Measurements from ENCODE around the gene PPP1R12C. TPM values are rescaled to one million over a fixed set of nuclear protein-coding genes. Genes with fewer than 3 reads are reported as not detected.

The PPP1R12C gene
- total RNA-seq, result 51.2 and 74.1 TPM in 2 replicates

GRCh38 chr19:55116859-55117662 is at the start of gene PPP1R12C:
Gene PPP1R12C (minus strand): TSS chr19:55117637. CDS start chr19:55117543, 94 bp downstream.

GRCh38 chr19:55166530-55167268 is 49.3 kb upstream of the PPP1R12C start, which contains the start of gene DNAAF3:
Gene DNAAF3 (minus strand): TSS chr19:55166613. CDS start chr19:55166413, 200 bp downstream.

GRCh38 chr19:55157064-55157908 is 39.8 kb upstream of the PPP1R12C start, which contains the start of gene TNNI3:
Gene TNNI3 (minus strand): TSS chr19:55157732. CDS start chr19:55157589, 143 bp downstream.

GRCh38 chr19:55149078-55150003 is 31.9 kb upstream of the PPP1R12C start, which contains the start of gene TNNT1:
Gene TNNT1 (minus strand): TSS chr19:55149206. CDS start chr19:55147157, 2,049 bp downstream.

GRCh38 chr19:55075371-55075998 is 42.0 kb downstream of the PPP1R12C start, which contains the start of gene EPS8L1:
Gene EPS8L1 (plus strand): TSS chr19:55075869. CDS start chr19:55076445, 576 bp downstream.

DNA sequence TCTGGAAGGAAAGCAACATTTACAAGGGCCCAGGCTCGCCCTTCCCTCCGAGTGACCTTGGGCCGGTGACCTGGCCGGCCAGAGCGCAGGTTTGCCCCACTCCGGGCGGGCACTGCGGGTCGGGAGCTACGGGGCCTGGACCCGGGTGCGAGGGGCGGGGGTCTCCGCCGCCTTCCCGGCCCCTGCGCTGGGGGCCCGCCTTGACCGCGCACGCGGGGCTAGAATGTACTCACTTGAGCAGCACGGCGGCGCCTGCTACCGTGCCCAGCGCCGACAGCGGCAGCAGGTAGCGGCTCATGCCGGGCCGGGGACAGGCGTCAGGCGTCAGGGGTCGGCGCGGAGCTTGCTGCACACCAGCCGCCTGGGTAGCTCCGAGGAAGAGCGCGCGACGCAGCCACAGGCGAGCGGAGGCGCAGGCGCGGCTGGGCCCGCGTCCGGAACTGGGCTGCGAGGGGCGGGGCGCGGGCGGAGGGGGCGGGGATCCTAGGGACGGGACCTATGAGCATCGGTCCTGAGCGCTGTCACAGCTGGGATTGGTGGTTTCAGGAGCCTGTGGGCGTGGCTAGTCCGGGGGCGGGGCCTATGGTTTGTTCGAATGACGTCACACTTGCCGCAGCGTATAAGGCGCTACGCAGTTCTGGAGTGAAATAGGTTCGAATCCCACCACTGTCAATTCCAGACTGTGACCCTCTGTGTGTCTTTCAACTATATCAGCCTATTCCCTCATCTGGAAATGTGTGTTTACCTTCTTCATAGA is 54.5 kb downstream of the PPP1R12C start, which contains the start of gene RDH13:
Gene RDH13, minus strand, starts transcription at position 414 of the 757 bp plus-strand sequence. Its CDS starts 116 bp downstream, at position 298.

Other genes with a start within 250 kb of the PPP1R12C start
- gene FCAR, start 243.4 kb downstream of the PPP1R12C start, total RNA-seq, result not detected in 2 replicates
- gene NCR1, start 211.5 kb downstream of the PPP1R12C start, total RNA-seq, result not detected in 2 replicates
- not detected in 2 replicates for gene NLRP7, start 170.1 kb downstream of the PPP1R12C start, total RNA-seq
- gene NLRP2, start 151.3 kb downstream of the PPP1R12C start, total RNA-seq, result not detected in 2 replicates
- gene GP6, start 79.4 kb downstream of the PPP1R12C start, total RNA-seq, result not detected in 2 replicates
- 11.0 and 13.8 TPM in 2 replicates for gene RDH13, start 54.5 kb downstream of the PPP1R12C start, total RNA-seq
- 1.2 and 12.1 TPM in 2 replicates for gene EPS8L1, start 41.8 kb downstream of the PPP1R12C start, total RNA-seq
- gene TNNT1, start 31.6 kb upstream of the PPP1R12C start, total RNA-seq, result 6.2 and 6.3 TPM in 2 replicates
- gene TNNI3, start 40.1 kb upstream of the PPP1R12C start, total RNA-seq, result not detected in 2 replicates
- gene DNAAF3, start 49.0 kb upstream of the PPP1R12C start, total RNA-seq, result 0.71 TPM in 1 of 2 replicates, not detected in the other
- gene SYT5, start 62.7 kb upstream of the PPP1R12C start, total RNA-seq, result 0.29 TPM in 1 of 2 replicates, not detected in the other
- gene PTPRH, start 91.9 kb upstream of the PPP1R12C start, total RNA-seq, result 6.9 and 14.5 TPM in 2 replicates
- 0.86 and 1.8 TPM in 2 replicates for gene TMEM86B, start 111.1 kb upstream of the PPP1R12C start, total RNA-seq
- gene PPP6R1, start 141.4 kb upstream of the PPP1R12C start, total RNA-seq, result 31.7 and 45.6 TPM in 2 replicates
- 70.7 and 106 TPM in 2 replicates for gene HSPBP1, start 162.5 kb upstream of the PPP1R12C start, total RNA-seq
- 4.3 and 9.0 TPM in 2 replicates for gene BRSK1, start 166.4 kb upstream of the PPP1R12C start, total RNA-seq
- gene TMEM150B, start 207.7 kb upstream of the PPP1R12C start, total RNA-seq, result not detected in 2 replicates
- gene KMT5C, start 222.2 kb upstream of the PPP1R12C start, total RNA-seq, result 6.9 and 11.0 TPM in 2 replicates
- under 0.01 TPM in 1 of 2 replicates, not detected in the other for gene COX6B2, start 237.1 kb upstream of the PPP1R12C start, total RNA-seq
- not detected in 2 replicates for gene GARIN5B, start 245.6 kb upstream of the PPP1R12C start, total RNA-seq